HFF-Myc (cell line): ENCODE results near the gene CTXN3.

ENCODE experiments used
- DNase-seq: peaks from one replicate; pipeline ENCODE4 v3.0.0-alpha.2; 2011; ENCODE audit warnings: low read depth; ENCODE audit errors: extremely low read depth
- H3K4me3 ChIP-seq: replicated peaks from 2 replicates; pipeline ENCODE4 v1.5.1; 2011; ENCODE audit warnings: low read depth, mild to moderate bottlenecking, control low read depth, low read length
- TF ChIP-seq, protein P1 (sequence below): IDR thresholded peaks from 2 replicates; pipeline ENCODE4 v1.5.1; 2012; ENCODE audit warnings: mild to moderate bottlenecking, low read depth, low read length, control low read depth; ENCODE audit errors: missing control alignments

Gene CTXN3

DNA sequence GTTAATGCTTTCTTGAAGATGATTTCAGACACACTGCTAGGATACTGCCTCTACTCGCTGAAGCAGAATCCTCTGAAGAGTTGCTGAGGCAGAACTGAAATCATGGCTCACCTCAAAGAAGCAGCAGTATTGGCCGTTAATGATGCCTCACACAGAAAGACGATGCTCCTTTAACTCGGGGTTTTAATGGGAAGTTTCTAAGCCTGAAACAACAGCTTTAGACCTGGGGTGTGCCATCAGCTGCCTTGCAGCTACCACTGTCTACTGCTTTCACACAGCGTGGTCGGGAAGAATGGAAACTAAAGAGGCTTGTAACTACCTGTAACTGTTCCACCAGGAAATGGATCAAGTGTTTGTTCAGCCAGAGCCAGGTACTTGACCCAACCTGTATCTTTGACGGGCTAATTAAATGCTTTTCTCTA, at the start of gene CTXN3:
Gene CTXN3, plus strand, starts transcription at position 65 of the 422 bp plus-strand sequence. CDS start 8,440 bp downstream, outside the sequence.
- TF ChIP-seq, protein P1, sequence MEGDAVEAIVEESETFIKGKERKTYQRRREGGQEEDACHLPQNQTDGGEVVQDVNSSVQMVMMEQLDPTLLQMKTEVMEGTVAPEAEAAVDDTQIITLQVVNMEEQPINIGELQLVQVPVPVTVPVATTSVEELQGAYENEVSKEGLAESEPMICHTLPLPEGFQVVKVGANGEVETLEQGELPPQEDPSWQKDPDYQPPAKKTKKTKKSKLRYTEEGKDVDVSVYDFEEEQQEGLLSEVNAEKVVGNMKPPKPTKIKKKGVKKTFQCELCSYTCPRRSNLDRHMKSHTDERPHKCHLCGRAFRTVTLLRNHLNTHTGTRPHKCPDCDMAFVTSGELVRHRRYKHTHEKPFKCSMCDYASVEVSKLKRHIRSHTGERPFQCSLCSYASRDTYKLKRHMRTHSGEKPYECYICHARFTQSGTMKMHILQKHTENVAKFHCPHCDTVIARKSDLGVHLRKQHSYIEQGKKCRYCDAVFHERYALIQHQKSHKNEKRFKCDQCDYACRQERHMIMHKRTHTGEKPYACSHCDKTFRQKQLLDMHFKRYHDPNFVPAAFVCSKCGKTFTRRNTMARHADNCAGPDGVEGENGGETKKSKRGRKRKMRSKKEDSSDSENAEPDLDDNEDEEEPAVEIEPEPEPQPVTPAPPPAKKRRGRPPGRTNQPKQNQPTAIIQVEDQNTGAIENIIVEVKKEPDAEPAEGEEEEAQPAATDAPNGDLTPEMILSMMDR, result no peak
- no peak within 1 kb of the TSS for H3K4me3 ChIP-seq
- no peak for DNase-seq

DNA sequence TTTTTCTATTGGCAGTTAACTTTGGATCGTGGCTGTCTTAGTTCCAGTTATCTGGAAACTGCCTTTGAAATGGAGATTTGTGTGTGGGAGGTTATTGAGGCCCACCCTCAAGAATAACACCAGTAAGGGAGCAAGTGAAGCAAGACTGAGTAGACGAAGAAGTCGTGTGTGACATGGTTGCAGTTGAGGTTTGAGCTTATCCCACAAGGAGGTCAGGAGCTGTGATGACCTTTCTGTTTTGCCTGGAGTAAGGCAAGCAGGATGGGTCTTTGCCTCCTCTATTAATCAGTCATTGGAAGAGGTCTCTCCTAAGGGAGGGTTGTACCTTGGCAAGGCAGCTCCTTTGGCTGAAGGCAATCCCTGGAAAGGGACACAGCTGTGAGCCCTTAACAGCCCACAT, 49.6 kb upstream of the CTXN3 start:
- no peak overlapping the region for H3K4me3 ChIP-seq
- DNase-seq, result no peak
- TF ChIP-seq, protein P1, result no peak

- TF ChIP-seq, protein P1, result no peak
- no peak overlapping the region for H3K4me3 ChIP-seq
- DNase-seq, result no peak
Observed at GRCh38 chr5:127599847-127600246, 49.0 kb upstream of the CTXN3 start.

- TF ChIP-seq, protein P1, result no peak
- H3K4me3 ChIP-seq, result no peak overlapping the region
- no peak for DNase-seq
Observed at GRCh38 chr5:127601111-127601510, 47.8 kb upstream of the CTXN3 start.

GRCh38 chr5:127601601-127602000, 47.3 kb upstream of the CTXN3 start:
- no peak for DNase-seq
- TF ChIP-seq, protein P1, result no peak
- no peak overlapping the region for H3K4me3 ChIP-seq

DNA sequence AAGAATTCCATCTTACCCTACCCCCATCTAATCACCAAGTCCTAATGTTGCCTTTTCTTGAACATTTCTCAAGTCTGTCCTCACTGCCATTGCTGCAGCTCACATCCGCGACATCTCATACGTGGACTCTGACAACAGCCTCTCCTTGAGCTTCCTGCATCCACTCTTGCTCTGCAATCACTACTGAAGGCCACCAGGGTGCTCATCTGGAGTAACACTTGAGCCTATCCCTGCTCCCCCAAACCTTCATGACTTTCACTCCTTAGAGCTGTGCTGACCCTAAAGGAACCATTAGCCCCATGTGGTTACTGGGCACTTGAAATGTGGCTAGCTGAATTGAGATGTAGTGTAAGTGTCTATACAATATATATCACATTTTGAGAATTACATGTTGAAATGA, 46.4 kb upstream of the CTXN3 start:
- TF ChIP-seq, protein P1, result no peak
- H3K4me3 ChIP-seq, result no peak overlapping the region
- no peak for DNase-seq
